C1 segment of cervical spinal cord (tissue), 14 donors: ENCODE measurements around the gene PAPPA.

Experiments
- DNase-seq, 14 donors: peaks; one replicate each; lab custom pipeline; 2025; lab: John Stamatoyannopoulos, UW

Gene PAPPA

DNA sequence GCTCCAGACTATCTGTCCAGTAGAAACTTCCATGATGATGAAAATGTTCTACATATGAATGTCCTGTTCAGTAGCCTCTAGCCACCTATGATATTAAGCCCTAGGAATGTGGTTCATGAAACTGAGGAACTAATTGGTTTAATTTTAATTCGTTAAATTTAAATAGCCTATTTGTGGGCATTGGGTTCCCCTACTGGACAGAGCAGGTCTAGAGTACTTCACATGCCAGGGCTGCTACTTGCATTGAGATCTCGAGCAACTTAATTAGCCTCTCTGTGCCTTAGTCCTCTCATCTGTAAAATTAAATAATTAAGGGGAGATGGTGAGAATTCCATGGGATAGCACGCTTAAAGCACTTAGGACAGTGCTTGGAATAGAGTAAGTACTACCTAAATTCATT, 160.0 kb downstream of the PAPPA start:
- no peak for DNase-seq

DNA sequence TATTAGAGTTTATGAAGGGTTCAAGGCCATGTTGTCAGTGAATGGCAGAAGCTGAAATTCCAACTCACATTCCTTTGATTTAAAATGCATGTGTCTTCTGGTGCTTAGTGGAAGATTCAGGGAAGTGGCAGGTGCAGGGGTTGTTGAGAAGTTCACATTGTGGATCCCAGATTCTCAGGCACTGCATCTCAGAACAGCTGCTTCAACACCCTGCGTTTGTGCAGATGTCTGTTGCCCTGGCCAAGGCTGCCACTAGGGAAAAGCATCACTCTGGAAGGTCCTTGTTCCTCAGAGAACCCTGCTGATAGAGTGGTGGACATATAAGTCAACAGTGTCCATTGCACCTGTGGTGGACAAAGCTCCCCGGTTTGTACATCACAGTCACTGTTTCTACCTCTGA, 162.7 kb downstream of the PAPPA start:
- no peak for DNase-seq

DNA sequence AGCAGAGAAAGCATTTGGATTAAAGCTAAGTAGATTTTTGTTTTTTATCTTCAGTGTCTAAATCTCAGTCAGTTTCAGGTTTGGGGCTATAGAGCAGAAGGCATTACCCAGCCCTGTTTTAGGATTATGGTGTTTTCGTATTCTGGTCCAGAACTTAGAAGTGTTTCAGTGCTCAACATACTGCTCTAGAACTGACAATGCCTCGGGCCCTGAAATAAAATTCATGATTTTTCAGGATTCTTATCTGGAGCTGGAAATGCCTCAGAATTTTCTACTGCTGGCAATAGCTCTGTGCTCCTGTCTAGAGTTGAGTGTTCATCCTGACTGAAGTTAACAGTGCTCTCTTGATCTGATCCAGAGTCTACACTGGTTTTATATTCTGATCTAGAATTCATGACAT, 163.9 kb downstream of the PAPPA start:
- no peak for DNase-seq

DNA sequence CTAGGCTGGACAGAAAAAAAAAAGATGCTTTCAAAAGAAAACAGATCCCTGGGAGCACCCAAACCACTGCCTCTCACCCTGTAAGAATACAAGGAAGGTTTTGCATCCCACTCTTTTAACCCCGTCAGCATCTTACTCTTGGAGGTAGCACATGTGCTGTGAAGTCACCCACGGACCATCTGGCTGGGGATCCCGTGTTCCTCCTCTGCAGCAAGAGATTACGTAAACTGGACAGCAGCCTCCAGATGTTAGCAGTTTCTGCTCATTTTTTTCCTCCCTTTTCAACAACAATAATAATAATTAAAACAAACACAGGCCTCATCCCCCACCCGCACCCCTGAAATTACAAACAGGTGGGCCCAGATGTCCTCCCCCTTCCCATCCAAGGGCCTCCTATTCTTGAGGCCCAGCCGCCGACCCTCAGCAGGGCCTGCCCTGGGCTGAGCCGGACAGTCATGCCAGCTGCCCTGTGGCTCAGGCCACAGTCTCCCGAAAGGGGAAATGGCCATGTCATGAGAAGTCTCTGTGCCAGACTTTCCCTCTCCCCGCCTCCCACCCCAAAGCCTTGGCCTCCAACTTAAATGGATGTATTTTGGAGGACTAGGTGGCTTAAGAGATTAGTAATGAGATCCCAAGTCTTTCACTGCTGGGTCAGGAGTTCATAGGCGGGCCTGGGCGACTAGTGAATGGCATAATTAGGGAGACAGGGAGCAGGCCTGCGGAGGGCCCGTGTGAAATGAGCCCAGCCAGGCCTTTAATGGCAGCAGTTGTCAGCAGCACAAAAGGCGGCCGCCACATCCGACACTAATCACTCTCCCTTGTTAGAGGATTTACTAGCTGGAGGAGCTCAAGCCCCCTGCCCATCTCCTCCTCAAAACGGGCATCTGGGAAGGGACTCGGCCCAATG, 165.1 kb downstream of the PAPPA start:
- no peak for DNase-seq

DNA sequence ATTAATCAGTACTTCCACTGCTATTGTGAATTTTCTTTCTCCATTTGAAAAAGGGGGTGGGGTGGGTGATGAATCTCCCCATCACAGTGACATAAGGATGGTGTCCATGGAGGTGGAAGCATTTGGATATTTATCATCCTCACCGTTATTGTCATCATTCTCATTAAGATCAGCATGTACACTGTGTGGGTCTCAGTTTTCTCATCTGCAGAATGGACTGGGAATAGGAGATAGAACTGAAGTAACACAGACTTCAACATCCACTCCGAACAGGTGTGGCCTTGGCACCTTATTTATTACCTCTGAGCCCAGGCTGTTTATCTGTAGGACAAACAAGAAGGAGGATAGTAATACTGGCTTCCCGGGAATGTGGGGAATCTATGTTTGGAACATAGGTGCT, 165.9 kb downstream of the PAPPA start:
- DNase-seq = no peak

DNA sequence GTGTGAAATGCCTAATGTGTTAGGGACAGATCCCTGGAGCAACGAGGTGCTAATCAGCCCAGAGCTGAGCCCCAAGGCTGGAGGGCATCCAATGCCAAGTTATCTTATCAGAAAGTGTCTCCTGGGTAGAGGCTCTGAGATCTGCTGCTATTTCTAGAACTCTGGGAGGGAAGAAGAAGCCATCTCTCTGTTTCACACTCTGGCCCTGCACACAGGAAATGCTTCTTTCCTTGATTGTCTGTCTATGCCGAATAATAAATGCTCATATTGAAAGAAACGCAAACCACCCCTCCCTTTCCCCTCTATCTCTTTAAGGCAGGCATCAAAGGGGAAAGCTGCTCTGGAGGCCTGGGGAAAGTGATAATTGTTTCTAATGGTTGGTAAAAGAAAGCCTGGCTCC, 166.7 kb downstream of the PAPPA start:
- no peak for DNase-seq

DNA sequence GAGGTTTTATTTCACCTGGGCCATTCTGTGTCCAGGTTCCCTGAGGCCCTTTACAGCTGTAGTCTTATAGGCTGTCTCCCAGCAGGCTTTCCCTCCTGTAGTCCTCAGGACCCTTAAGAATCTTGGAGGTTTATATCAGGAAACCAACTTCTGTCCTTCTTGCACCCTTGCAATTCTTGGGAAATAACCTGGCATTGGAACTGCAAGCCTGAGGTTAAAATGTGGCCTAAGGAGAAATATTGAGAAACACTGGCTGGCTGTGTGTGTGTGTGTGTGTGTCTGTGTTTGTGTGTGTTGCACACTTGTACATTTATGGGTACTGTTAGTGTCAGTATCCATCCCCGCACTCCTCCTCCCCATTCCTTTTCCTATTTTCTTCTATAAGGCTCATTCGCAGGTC, 168.9 kb downstream of the PAPPA start:
- no peak for DNase-seq

DNA sequence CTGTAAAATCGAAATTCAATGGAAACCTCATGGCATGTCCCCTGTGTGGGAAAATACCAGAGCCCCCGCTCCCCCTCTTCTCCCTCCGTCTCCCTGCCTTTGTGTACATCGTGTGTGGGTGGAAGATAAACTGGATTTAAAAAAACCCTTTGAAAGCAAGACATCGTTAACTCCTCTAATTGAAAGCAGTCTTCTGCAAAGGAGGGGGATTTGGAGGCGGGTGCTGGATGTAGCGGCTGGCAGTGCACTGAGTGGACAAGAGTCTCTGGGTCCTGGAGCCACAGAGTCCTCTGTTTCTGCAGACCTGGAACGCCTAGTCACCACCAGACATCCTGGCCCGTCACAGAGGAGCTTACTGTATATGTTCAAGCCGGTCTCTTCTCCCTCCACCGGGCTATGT, 169.4 kb downstream of the PAPPA start:
- no peak for DNase-seq

DNA sequence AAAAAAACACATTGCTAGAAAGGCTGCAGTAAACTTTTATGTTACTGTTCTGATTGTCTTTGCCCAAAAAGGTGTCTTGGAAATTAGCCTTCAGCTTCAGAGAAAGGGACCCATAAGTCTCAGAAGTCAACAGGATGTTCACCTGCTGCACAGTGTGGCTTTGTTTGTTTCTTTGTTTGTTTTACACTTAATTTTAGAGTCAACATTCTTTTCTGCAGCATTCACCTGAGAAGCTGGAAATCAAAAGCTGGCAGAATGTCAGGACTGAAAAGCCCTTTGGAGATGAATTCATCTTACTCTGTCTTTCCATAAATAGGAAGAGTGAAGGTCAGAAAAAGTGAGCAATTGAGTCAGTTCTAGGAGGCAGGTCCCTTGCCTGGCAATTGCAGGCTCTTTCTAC, 170.0 kb downstream of the PAPPA start:
- DNase-seq = no peak

DNA sequence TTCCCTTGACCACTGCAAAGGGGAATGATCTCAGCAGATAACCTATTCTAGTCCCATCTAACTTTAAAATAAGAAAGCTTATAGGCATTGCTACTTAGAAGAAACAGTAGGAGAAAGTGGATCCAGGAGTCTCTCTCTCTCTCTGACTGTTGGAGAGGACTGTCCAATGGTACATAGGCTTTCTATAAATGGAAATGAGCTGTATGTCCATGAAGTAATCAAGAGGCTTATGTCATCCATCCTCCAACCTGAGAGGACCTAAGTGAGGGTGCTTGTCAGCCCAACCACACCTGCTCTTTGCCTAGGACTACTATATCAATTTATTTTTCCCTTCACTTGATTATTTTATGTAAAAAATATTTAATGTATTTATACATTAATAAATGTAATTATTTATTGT, 172.3 kb downstream of the PAPPA start:
- DNase-seq = no peak

DNA sequence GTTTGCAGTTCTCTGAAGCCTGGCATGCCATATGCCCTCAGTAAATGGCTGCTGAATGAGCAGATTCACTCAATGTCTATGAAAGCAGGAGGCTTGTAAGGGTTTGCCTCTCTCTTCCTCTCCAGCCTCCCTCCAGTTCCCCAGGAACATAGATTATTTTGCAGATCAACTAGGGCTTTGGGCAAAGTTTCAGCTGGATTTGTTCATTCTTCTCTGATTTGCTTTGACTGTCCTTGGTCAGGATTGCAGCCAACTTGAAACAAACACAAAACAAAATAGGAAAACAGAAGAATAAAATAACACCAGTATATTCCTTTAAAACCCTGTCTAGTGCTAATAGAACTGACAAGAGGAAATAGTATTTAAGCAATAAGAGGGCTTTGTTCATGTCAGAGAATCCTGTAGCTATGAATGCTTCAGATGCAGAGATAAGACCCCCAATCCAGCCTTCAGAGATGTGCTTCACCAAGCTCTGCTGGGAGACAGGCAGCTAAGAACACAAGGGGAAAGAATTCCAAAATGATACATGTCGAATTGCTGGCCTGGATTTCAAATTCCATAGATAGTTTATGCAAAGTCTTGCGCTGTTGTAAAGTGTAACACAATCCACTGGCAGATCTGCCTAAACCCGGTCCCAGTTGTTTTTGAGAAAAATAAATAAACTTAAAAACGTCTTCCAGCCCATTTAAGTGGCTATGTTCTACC, 174.3 kb downstream of the PAPPA start:
- DNase-seq = no peak

DNA sequence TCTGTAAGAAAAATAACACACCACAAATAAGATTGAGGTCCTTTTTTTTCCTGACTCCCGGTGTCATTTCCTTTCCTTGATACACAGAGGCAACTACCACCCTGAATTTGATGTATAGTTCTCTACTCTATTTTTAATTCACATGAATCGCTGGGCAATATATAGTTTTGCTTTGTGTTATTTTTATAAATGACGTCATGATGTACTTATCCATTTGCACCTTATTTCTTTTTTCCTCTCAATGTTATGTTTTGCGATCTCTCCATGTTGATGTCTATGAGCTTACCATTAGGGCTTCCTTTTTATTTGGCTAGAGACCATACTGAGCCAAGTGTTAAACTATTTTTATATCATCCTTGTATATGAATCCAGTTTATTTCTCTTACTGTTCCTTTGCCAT, 175.9 kb downstream of the PAPPA start:
- DNase-seq = no peak

DNA sequence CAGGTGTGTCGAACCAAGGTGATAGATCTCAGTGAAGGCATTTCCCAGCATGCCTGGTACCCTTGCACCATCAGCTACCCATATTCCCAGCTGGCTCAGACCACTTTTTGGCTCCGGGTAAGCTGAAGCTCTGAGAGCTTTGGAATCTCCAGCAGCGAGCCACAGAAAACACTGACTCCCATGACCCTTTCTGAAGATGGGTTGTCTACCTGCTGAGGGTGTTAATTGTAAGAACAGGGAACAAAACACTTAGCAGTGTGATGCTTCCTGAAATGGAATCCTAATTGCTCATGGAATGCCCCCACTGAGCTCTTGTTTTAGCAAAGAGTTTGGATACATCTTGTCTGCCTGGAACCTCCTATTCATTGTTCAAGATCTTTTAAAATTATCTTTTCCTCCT, 177.7 kb downstream of the PAPPA start:
- no peak for DNase-seq

DNA sequence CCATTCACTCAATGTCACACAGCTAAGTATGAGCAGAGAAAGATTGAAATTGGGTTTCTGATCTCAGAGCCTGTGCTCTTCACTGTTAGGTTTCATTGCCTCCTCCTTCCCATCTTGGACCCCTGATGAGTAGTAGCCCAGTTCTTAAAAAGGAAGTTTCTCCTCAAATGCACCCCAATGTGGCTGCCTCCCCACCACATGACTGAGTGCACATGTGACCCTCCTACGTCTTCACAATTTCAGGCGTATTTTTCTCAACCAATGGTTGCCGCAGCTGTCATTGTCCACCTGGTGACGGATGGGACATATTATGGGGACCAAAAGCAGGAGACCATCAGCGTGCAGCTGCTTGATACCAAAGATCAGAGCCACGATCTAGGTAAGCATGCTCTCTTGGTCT, 178.5 kb downstream of the PAPPA start:
- no peak for DNase-seq

DNA sequence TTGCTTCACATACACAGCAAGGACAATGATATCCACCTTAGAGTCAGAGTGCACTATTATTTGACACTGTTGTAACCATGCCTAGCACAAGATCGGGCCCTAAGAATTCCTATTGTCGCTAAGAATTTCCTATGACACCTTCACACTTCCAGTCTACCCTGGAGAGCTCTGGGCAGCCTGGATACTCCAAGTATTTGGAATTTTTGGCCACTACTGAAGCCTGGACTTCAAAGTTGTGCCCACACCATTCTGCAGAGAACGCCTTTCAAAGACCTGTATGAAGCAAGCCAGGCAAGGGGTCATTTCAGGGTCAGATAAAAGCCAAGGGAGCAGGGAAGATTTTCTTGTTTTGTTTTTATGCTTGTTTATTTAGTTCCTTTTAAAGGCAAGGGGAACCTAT, 179.7 kb downstream of the PAPPA start:
- no peak for DNase-seq

DNA sequence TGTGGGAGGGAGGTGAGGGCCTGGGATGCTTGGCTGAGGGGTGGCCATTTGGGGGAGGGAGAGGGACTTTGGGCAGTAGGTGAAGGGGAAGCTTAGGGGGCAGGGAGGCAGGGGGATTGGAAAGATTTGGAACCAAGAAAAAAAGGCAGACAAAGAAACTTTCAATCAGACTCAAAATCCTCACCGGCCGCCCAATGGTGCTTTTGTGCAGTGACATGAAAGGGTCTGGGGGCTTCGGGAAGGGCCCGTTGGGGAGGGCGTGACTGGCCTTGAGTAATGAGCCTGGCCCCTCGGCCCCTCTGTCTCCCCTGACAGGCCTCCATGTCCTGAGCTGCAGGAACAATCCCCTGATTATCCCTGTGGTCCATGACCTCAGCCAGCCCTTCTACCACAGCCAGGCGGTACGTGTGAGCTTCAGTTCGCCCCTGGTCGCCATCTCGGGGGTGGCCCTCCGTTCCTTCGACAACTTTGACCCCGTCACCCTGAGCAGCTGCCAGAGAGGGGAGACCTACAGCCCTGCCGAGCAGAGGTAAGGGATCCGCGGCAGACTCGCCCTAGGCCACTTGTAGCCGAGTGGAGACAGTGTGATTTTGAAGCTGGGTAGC, 181.1 kb downstream of the PAPPA start:
- no peak for DNase-seq

DNA sequence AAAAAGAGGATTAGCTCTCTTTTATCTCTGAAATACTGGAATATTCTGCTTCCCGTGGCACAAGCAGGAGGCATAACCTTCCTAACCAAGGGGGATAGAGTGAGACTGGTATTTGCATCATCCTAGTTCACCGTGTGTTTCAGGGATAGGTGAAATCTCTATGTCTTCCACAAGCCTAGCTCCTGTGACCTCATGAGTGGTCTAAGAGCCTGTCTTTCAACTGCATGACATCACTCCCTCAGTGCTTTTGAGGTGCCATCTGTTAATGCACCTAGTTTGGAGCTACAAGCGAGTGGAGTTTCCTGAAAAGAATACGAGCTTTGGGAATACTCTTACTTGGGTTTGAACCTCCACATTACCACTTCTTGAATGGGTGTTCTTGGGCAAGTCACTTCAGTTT, 181.8 kb downstream of the PAPPA start:
- no peak for DNase-seq

DNA sequence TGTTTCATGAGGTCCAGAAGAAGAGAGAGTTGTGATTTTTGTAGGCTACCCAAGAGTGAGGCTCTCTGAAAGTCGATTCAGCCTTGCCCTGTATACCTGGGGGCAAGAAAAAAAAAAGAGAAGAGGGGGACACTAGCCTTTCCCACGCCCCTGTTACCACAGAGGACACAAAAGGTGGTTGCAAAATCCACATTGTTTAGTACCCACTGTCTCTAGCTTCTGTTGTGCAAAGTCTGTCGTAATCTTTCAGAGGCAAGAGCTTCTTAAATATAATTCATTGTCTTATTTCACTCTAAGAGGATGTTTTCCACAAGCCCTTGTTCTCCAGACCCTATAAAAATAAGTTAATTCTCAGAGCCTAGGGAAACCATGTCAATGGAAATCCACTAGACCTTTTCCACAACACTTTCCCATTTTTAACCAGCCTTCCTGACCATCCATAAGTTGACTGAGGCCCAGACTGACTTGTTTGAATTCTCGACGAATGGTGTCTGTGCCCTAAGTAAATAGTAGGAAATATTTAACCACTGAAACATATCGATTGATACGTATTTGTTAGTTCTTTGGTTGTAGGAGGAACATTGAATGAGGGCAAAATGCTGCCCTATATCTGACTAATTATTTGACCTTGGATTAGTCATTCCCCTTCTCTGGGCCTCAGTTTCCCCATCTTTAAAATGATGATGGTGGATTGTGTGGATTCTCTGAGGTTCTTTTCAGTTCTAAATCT, 182.7 kb downstream of the PAPPA start:
- DNase-seq = no peak

DNA sequence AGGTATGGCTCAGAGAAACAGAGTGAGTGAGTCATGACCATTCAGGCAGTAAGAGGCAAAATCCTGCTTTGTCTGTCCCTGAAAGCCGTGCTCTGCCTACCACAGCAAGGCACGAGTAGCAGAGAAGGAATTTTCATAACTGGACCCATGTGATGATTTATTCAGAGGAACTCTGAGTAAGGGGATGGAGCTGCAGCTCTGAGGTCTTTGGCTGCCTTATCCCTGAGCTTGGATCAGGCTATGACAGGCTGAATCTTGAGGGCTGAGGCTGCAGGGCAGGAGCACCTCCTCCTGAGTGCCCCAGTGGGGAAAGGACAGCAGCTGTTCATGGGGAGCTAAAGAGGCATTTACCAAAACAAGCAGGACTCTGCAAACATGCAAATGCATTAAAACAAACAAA, 183.4 kb downstream of the PAPPA start:
- DNase-seq = no peak

DNA sequence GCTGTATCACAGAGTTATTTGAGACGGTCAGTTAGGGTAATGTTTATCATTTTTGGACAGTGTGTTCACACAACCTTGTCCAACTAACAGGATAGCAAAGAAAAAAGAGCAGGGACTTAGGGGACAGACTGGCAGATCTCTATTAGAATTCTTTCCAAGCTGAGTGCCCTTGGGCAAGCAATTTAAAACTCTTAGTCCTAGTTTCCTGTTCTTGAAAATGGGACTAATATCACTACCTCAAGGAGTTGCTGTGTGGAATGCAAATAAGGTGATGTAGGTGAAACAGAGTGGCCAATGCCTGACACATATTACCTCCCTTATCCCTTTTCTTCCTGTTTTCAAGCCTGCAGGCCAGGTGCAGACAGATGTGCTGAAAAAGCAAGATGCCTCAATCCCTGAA, 186.7 kb downstream of the PAPPA start:
- DNase-seq = no peak

DNA sequence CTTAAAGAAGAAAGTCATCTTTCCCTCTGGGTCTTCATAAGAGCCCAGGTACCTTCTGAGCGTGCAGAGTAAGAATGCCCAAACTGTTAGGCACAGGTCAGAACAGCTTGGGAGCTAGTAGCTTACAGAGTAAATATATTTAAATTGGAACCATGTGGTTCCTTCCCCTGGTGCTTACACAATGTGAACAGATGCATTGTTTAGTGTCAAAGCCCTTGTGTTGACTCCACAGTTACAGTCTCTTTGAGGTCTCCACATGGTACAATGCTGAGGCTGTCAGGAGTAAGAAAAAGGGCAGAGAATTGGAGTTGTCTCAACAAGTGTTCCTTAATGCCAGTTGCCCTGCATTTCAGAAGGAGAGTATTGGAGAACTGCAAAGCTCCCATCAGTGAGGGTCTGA, 188.5 kb downstream of the PAPPA start:
- no peak for DNase-seq

DNA sequence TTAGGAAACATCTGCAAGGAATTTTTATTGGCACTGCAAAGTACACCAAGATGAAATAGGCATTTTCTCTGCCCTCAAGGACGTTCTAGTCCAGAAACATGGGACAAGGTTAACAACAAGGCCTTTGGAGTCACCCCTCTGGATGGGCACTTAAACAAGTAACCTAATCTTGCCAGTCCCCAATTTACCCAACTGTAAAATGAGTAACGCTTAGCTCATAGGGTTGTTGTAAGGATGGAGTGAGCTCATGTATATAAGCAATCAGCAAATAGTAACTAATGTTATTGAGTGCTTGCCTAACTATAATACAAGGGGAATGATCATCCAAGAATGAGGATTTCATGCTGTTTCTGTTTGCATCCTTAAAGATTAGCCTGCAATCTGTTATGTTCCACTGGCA, 189.3 kb downstream of the PAPPA start:
- DNase-seq = no peak
